HepG2 (cell line): ENCODE data around the gene PLCB1. TPM values are rescaled to one million over a fixed set of nuclear protein-coding genes. Genes with fewer than 3 reads are reported as not detected.

ENCODE experiments used
- ATAC-seq: fragments of 200-7000 bp; cut with Tn5 transposase; 3 replicates; pipeline ENCODE4 v1.9.1; 2020; ENCODE audit warnings: mild to moderate bottlenecking, moderate library complexity
- BruUV-seq: library from RNA; stranded (reverse); fragments of 400-500 nt; replicated peaks from 2 replicates; lab custom pipeline; 2021; lab: Mats Ljungman, UMichigan
- CTCF ChIA-PET: fragments of 300-600 bp; formaldehyde crosslinking; extraction: SDS; loops from one replicate; lab custom pipeline; 2021; ENCODE audit warnings: low total read pairs, inconsistent platforms, low intra/inter-chr PET ratio; lab: Yijun Ruan, JAX
- POLR2A ChIA-PET: fragments of 350-600 bp; sonication (Branson Sonifier 250); formaldehyde crosslinking; loops from one replicate; lab custom pipeline; 2020; ENCODE audit warnings: antibody characterized with exemption, inconsistent platforms; lab: Yijun Ruan, JAX
- DNase-seq: peaks from one replicate; pipeline ENCODE4 v3.0.0-alpha.2; 2015; ENCODE audit warnings: low spot score
- FAIRE-seq: peaks from 3 replicates; lab custom pipeline; 2011; peaks lifted over from hg19 to GRCh38; lab: Jason Lieb, UNC
- H2AFZ ChIP-seq: one replicate; pipeline ENCODE4 v1.6.1; 2011; ENCODE audit warnings: low read length, inconsistent platforms
- H3K27ac ChIP-seq: fragments of 300-600 bp; 3 replicates; pipeline ENCODE4 v1.8.0; 2011; ENCODE audit warnings: mixed run types, mild to moderate bottlenecking, mixed read lengths, low read length, inconsistent platforms; ENCODE audit not compliant: insufficient read depth; ENCODE audit errors: extremely low read length
- H3K27me3 ChIP-seq, 2 experiments: fragments of 200-600 bp in 1 of 2; 2 replicates in 1 of 2; 3 replicates in 1 of 2; pipeline versions ENCODE4 v1.6.0 to v1.8.0; 2011; ENCODE audit warnings: low read length in 2 of 2, mild to moderate bottlenecking in 2 of 2, moderate library complexity in 2 of 2, inconsistent platforms in 1 of 2; ENCODE audit not compliant: insufficient read depth in 2 of 2, control insufficient read depth in 1 of 2
- H3K36me3 ChIP-seq, 2 experiments: fragments of 200-600 bp in 1 of 2; replicated peaks in 1 of 2; 2 replicates in 1 of 2; 3 replicates in 1 of 2; pipeline versions ENCODE4 v1.5.1 to v1.8.0; 2011; ENCODE audit warnings: low read length in 2 of 2, inconsistent platforms in 1 of 2; ENCODE audit not compliant: insufficient read depth in 2 of 2, control insufficient read depth in 1 of 2
- H3K4me1 ChIP-seq: 2 replicates; pipeline ENCODE4 v1.5.1; 2012; ENCODE audit warnings: low read length, inconsistent platforms; ENCODE audit not compliant: insufficient read depth
- H3K4me2 ChIP-seq: 2 replicates; pipeline ENCODE4 v1.6.0; 2011; ENCODE audit warnings: low read depth, low read length, inconsistent platforms
- H3K4me3 ChIP-seq, 3 experiments: fragments of 200-600 bp in 1 of 3; sonication (generic), shearing (Covaris generic) in 1 of 3; replicated peaks in 1 of 3; 2 replicates each; pipeline ENCODE4 v1.5.1; 2011 to 2016; ENCODE audit warnings: low read length in 3 of 3, inconsistent platforms in 2 of 3, low read depth in 2 of 3, mild to moderate bottlenecking in 2 of 3, control low read depth in 1 of 3, mixed read lengths in 1 of 3; ENCODE audit not compliant: insufficient read depth in 1 of 3
- H3K79me2 ChIP-seq: one replicate; pipeline ENCODE4 v1.6.1; 2011; ENCODE audit warnings: low read length, inconsistent platforms; ENCODE audit not compliant: insufficient read depth
- H3K9ac ChIP-seq: 2 replicates; pipeline ENCODE4 v1.6.0; 2011; ENCODE audit warnings: mild to moderate bottlenecking, low read depth, low read length, inconsistent platforms; ENCODE audit not compliant: insufficient read depth
- H3K9me3 ChIP-seq: 2 replicates; pipeline ENCODE4 v1.5.1; 2012; ENCODE audit warnings: mild to moderate bottlenecking, low read length
- H4K20me1 ChIP-seq: 2 replicates; pipeline ENCODE4 v1.6.0; 2011; ENCODE audit warnings: inconsistent platforms, mild to moderate bottlenecking, low read length, moderate library complexity; ENCODE audit not compliant: insufficient read depth
- EHMT2 ChIP-seq: fragments of 200-600 bp; sonication (generic); IDR thresholded peaks from 2 replicates; pipeline ENCODE4 v1.7.0; 2017; ENCODE audit warnings: antibody characterized with exemption, low read depth, low read length, borderline replicate concordance
- IRX3 ChIP-seq: sonication (generic); formaldehyde crosslinking; IDR thresholded peaks from 2 replicates; pipeline ENCODE4 v1.8.1; 2023; ENCODE audit warnings: mild to moderate bottlenecking, low read depth, missing genetic modification reagents, borderline replicate concordance
- POLR2AphosphoS5 ChIP-seq: IDR thresholded peaks from 2 replicates; pipeline ENCODE4 v1.6.1; 2012; ENCODE audit warnings: low read depth, low read length
- TAF1 ChIP-seq: sonication (generic); formaldehyde crosslinking; IDR thresholded peaks from 2 replicates; pipeline ENCODE4 v1.4.0; 2020; ENCODE audit warnings: missing genetic modification reagents
- ZNF326 ChIP-seq: sonication (generic); formaldehyde crosslinking; IDR thresholded peaks from 2 replicates; pipeline ENCODE4 v1.4.0; 2020; ENCODE audit warnings: missing genetic modification reagents, borderline replicate concordance
- WGBS: methylation state at CpG from one replicate; pipeline ENCODE4 v1.1.6; 2017; ENCODE audit warnings: low lambda C conversion rate; 5-methylcytosine and 5-hydroxymethylcytosine counted together
- in situ Hi-C: cut with HindIII; loops from 2 replicates; pipeline ENCODE4 v1.10.0; 2017; ENCODE audit warnings: low pct_unique_long_range_greater_than_20kb; ENCODE audit not compliant: extremely low pct_ligation_motif_present
- intact Hi-C: fragments of 100-400 bp; cut with micrococcal nuclease; formaldehyde crosslinking; loops from one replicate; pipeline ENCODE4 v1.10.0; 2022; ENCODE audit not compliant: unreplicated experiment
- polyA plus RNA-seq, 8 experiments: library from polyadenylated mRNA; depleted of rRNA in 3 of 8; stranded (reverse) in 7 of 8; unstranded in 1 of 8; fragments of >200 nt; fragmentation: Illumina TruSeq in 4 of 8; extraction: Trizol in 4 of 8; gene quantifications; 2 replicates each; pipeline versions ENCODE4 v1.2.1 to v1.2.3, GENCODE V29; 2011 to 2016; ENCODE audit warnings: low read depth in 4 of 8, missing spikeins in 1 of 8, mixed read lengths in 1 of 8; ENCODE audit not compliant: insufficient read depth in 1 of 8
- total RNA-seq, 5 experiments: library from RNA; depleted of rRNA; stranded (reverse); fragments of >200 nt; fragmentation: Illumina TruSeq; extraction: Trizol; gene quantifications; 2 replicates each; pipeline ENCODE4 v1.2.3, GENCODE V29; 2016; ENCODE audit warnings: low read depth in 1 of 5
- TF ChIP-seq, protein P1 (sequence below): sonication (generic); formaldehyde crosslinking; IDR thresholded peaks from 2 replicates; pipeline ENCODE4 v1.4.0; 2020; ENCODE audit warnings: mild to moderate bottlenecking, missing genetic modification reagents
- TF ChIP-seq, protein P2 (sequence below): sonication (generic); formaldehyde crosslinking; IDR thresholded peaks from 2 replicates; pipeline ENCODE4 v1.9.0; 2021; ENCODE audit warnings: mild to moderate bottlenecking, missing genetic modification reagents

The PLCB1 gene
- total and polyA plus RNA-seq, 2 of the 13 experiments (the other 11 are each of a cell fraction or from before 2014, with no cell fraction given): 42.4 to 55.9 TPM

DNA sequence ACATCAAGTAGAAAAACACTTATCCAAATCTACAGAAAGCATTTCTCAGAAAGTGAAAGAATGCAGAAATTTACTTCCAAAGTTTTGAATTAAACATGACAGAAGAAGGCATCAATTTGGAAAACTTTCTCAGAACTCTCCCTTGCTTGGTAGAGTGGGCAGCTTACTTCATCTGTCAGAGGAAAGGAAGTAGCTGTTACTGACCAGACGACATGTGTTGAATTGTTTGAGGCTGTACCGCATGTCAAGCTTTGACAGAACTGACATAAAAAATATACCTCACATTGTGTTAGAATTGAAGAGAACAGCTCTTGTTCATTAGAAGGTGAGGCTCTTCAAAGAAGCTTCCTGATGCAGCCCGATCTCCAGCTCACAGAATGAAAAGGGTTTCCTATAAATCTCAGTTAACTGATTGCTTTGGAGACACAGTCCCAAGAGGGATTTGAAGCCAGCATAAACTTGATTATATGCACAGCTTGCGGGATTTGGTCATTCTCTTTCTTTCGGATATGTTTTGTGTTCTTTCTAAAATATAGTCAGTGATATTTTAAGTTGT is 190.7 kb downstream of the PLCB1 start:
- ATAC-seq (no peak), FAIRE-seq (no peak), DNase-seq (no peak)
- Histone ChIP-seq H4K20me1 (0 out of 2 replicates have a peak, but pooled peaks cover 2% of the 10 kb centered on the region), H3K9me3 (no peaks in the 10 kb centered on the region), H3K9ac (no peak overlapping the region), H3K4me2 (no peak overlapping the region), H3K36me3 (no peaks in the 10 kb centered on the region; a peak in 2 of 5 replicates), H3K27me3 (no peaks in the 10 kb centered on the region), H3K4me1 (peaks cover 23% of the 10 kb centered on the region), H3K79me2 (no peaks in the 10 kb centered on the region), H3K27ac (no peak overlapping the region), H2AFZ (no peak overlapping the region), H3K4me3 (no peak overlapping the region)
- TF ChIP-seq EHMT2: no peak
- TF ChIP-seq, protein P1, sequence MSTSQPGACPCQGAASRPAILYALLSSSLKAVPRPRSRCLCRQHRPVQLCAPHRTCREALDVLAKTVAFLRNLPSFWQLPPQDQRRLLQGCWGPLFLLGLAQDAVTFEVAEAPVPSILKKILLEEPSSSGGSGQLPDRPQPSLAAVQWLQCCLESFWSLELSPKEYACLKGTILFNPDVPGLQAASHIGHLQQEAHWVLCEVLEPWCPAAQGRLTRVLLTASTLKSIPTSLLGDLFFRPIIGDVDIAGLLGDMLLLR (CRISPR knock-in tag): no peak
- TF ChIP-seq IRX3 (CRISPR knock-in tag): no peak
- no peak for TF ChIP-seq ZNF326 (CRISPR knock-in tag)
- TF ChIP-seq, protein P2, sequence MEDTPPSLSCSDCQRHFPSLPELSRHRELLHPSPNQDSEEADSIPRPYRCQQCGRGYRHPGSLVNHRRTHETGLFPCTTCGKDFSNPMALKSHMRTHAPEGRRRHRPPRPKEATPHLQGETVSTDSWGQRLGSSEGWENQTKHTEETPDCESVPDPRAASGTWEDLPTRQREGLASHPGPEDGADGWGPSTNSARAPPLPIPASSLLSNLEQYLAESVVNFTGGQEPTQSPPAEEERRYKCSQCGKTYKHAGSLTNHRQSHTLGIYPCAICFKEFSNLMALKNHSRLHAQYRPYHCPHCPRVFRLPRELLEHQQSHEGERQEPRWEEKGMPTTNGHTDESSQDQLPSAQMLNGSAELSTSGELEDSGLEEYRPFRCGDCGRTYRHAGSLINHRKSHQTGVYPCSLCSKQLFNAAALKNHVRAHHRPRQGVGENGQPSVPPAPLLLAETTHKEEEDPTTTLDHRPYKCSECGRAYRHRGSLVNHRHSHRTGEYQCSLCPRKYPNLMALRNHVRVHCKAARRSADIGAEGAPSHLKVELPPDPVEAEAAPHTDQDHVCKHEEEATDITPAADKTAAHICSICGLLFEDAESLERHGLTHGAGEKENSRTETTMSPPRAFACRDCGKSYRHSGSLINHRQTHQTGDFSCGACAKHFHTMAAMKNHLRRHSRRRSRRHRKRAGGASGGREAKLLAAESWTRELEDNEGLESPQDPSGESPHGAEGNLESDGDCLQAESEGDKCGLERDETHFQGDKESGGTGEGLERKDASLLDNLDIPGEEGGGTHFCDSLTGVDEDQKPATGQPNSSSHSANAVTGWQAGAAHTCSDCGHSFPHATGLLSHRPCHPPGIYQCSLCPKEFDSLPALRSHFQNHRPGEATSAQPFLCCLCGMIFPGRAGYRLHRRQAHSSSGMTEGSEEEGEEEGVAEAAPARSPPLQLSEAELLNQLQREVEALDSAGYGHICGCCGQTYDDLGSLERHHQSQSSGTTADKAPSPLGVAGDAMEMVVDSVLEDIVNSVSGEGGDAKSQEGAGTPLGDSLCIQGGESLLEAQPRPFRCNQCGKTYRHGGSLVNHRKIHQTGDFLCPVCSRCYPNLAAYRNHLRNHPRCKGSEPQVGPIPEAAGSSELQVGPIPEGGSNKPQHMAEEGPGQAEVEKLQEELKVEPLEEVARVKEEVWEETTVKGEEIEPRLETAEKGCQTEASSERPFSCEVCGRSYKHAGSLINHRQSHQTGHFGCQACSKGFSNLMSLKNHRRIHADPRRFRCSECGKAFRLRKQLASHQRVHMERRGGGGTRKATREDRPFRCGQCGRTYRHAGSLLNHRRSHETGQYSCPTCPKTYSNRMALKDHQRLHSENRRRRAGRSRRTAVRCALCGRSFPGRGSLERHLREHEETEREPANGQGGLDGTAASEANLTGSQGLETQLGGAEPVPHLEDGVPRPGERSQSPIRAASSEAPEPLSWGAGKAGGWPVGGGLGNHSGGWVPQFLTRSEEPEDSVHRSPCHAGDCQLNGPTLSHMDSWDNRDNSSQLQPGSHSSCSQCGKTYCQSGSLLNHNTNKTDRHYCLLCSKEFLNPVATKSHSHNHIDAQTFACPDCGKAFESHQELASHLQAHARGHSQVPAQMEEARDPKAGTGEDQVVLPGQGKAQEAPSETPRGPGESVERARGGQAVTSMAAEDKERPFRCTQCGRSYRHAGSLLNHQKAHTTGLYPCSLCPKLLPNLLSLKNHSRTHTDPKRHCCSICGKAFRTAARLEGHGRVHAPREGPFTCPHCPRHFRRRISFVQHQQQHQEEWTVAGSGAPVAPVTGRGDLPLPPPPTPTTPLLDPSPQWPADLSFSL (CRISPR knock-in tag): no peak
- no peak for TF ChIP-seq POLR2AphosphoS5
- TF ChIP-seq TAF1: no peak
- intact Hi-C loops (no loop called here), in situ Hi-C loops (no loop called here)
- ChIA-PET CTCF (no interaction called here), POLR2A (no interaction called here)
- WGBS: 96% methylated on average over 5 of the region's 5 CpGs
- no TSS peak for BruUV-seq
